Measurements from ENCODE around the gene SP5. TPM values are rescaled to one million over a fixed set of nuclear protein-coding genes. Genes with fewer than 3 reads are reported as not detected.

Gene SP5
- total RNA-seq, 6 experiments from 2014 or later = not detected

- Mint-ChIP-seq H3K4me1 (ENCODE audit: low read depth) (no peaks in the 10 kb centered on the region), H3K27me3 (ENCODE audit: insufficient read depth) (peaks cover 25% of the 10 kb centered on the region), H3K4me3 (no peak overlapping the region), H3K9me3 (peaks cover 10% of the 10 kb centered on the region; the same call in 1 of the 2 replicates), H3K36me3 (ENCODE audit: low read depth) (no peaks in the 10 kb centered on the region), H3K27ac (no peak overlapping the region)
- no peak for TF ChIP-seq CTCF (IDR thresholded peaks at IDR 0.05)
- DNase-seq = no peak
Measured at GRCh38 chr2:170715932-170716777, 1.0 kb downstream of the SP5 start.

GRCh38 chr2:170716851-170717598, 1.9 kb downstream of the SP5 start:
- Mint-ChIP-seq H3K27ac (no peak overlapping the region), H3K9me3 (peaks cover 10% of the 10 kb centered on the region; the same call in 1 of the 2 replicates), H3K4me1 (ENCODE audit: low read depth) (no peaks in the 10 kb centered on the region), H3K4me3 (no peak overlapping the region), H3K36me3 (ENCODE audit: low read depth) (no peaks in the 10 kb centered on the region), H3K27me3 (ENCODE audit: insufficient read depth) (peaks cover 25% of the 10 kb centered on the region)
- no peak for DNase-seq
- no peak; the same call in 1 of the 2 replicates for TF ChIP-seq CTCF (IDR thresholded peaks at IDR 0.05)

- no peak for DNase-seq
- no peak for TF ChIP-seq CTCF (IDR thresholded peaks at IDR 0.05)
- no peak overlapping the region for H3K4me3 Mint-ChIP-seq
- H3K27me3 Mint-ChIP-seq (ENCODE audit: insufficient read depth) = peaks cover 20% of the 10 kb centered on the region
- H3K4me1 Mint-ChIP-seq (ENCODE audit: low read depth) = no peaks in the 10 kb centered on the region
- no peaks in the 10 kb centered on the region for H3K36me3 Mint-ChIP-seq (ENCODE audit: low read depth)
- peaks cover 10% of the 10 kb centered on the region; the same call in 1 of the 2 replicates for H3K9me3 Mint-ChIP-seq
- no peak overlapping the region for H3K27ac Mint-ChIP-seq
Measured at GRCh38 chr2:170717599-170717963, 2.4 kb downstream of the SP5 start.

- no peak for TF ChIP-seq CTCF (IDR thresholded peaks at IDR 0.05)
Measured at GRCh38 chr2:170717991-170718589, 3.0 kb downstream of the SP5 start.

GRCh38 chr2:170719810-170720209, 4.7 kb downstream of the SP5 start:
- H3K27ac Mint-ChIP-seq = no peak overlapping the region
- TF ChIP-seq CTCF (IDR thresholded peaks at IDR 0.05) = no peak
- DNase-seq = no peak
- no peak overlapping the region for H3K4me3 Mint-ChIP-seq
- peaks cover 19% of the 10 kb centered on the region for H3K27me3 Mint-ChIP-seq (ENCODE audit: insufficient read depth)
- H3K4me1 Mint-ChIP-seq (ENCODE audit: low read depth) = no peaks in the 10 kb centered on the region
- H3K36me3 Mint-ChIP-seq (ENCODE audit: low read depth) = no peaks in the 10 kb centered on the region
- peaks cover 7% of the 10 kb centered on the region; the same call in 1 of the 2 replicates for H3K9me3 Mint-ChIP-seq

More at GRCh38 chr2:170717991-170718589, 3.0 kb downstream of the SP5 start:
- H3K27me3 Mint-ChIP-seq (ENCODE audit: insufficient read depth) = peaks cover 20% of the 10 kb centered on the region
- no peak for DNase-seq
- H3K4me1 Mint-ChIP-seq (ENCODE audit: low read depth) = no peaks in the 10 kb centered on the region
- no peak overlapping the region for H3K4me3 Mint-ChIP-seq
- H3K27ac Mint-ChIP-seq = no peak overlapping the region
- H3K9me3 Mint-ChIP-seq = peaks cover 10% of the 10 kb centered on the region; the same call in 1 of the 2 replicates
- H3K36me3 Mint-ChIP-seq (ENCODE audit: low read depth) = no peaks in the 10 kb centered on the region
